ENCODE data around the gene FAM117B. TPM values are rescaled to one million over a fixed set of nuclear protein-coding genes. Genes with fewer than 3 reads are reported as not detected.
A peak's percentile ranks its signal among the peaks of the same experiment; 100 is the strongest.
"Not testable (repeated sequence)": the region's sequence is repeated elsewhere in the genome, so short reads cannot be mapped to it uniquely, and the experiment has no call there.

The FAM117B gene
- total and polyA plus RNA-seq, 3 experiments from 2014 or later, result 5.9 to 8.0 (median 6.4) TPM

- CTCF ChIA-PET, result no interaction called here
- peaks cover 2 to 11% (median 5%) of the 10 kb centered on the region in 3 donors for H3K36me3 Mint-ChIP-seq
- no peak overlapping the region for H3K27ac ChIP-seq (ENCODE audit: low read depth, low read length)
- no peak for DNase-seq
- H3K4me3 ChIP-seq (ENCODE audit: low read length), result no peak overlapping the region
- H3K27me3 ChIP-seq (ENCODE audit: insufficient read depth, low read length, poor library complexity, severe bottlenecking), result no peaks in the 10 kb centered on the region
- H3K27ac Mint-ChIP-seq, result no peak overlapping the region
- peaks cover 0 to under 1% of the 10 kb centered on the region in 2 donors for H3K27me3 Mint-ChIP-seq
- POLR2A ChIA-PET, result no interaction called here
- peaks cover 45 to 73% (median 57%) of the 10 kb centered on the region in 3 donors for H3K4me1 Mint-ChIP-seq
- no peaks in the 10 kb centered on the region for H3K9me3 ChIP-seq (ENCODE audit: low read length)
- peaks cover 70% of the 10 kb centered on the region for H3K4me1 ChIP-seq (ENCODE audit: insufficient read depth, low read length)
- peak overlapping the region in 2 of 7 donors; percentile 23 to 31 for H3K4me3 Mint-ChIP-seq
- no peaks in the 10 kb centered on the region for H3K36me3 ChIP-seq (ENCODE audit: insufficient read depth, low read length)
- no peaks in the 10 kb centered on the region for H3K9me3 Mint-ChIP-seq
Measured at GRCh38 chr2:202671317-202672035, 36.7 kb downstream of the FAM117B start.

- CTCF ChIA-PET, result not testable (repeated sequence)
Measured at GRCh38 chr2:202675097-202675496, 40.3 kb downstream of the FAM117B start.

GRCh38 chr2:202679980-202680379 is 45.2 kb downstream of the FAM117B start:
- Mint-ChIP-seq H3K9me3 (peaks cover 7 to 24% (median 18%) of the 10 kb centered on the region in 5 donors), H3K4me3 (no peak overlapping the region), H3K27me3 (no peaks in the 10 kb centered on the region), H3K36me3 (peaks cover 9 to 36% (median 13%) of the 10 kb centered on the region in 3 donors), H3K27ac (peak overlapping the region in 1 of 8 donors; percentile 9), H3K4me1 (peaks cover 28 to 38% (median 38%) of the 10 kb centered on the region in 3 donors)
- peaks cover 4% of the 10 kb centered on the region for H3K9me3 ChIP-seq (ENCODE audit: low read length)
- H3K4me1 ChIP-seq (ENCODE audit: insufficient read depth, low read length), result peaks cover 8% of the 10 kb centered on the region
- H3K36me3 ChIP-seq (ENCODE audit: insufficient read depth, low read length), result no peaks in the 10 kb centered on the region
- ChIA-PET POLR2A (no interaction called here), CTCF (no interaction called here)
- H3K27me3 ChIP-seq (ENCODE audit: insufficient read depth, low read length, poor library complexity, severe bottlenecking), result no peaks in the 10 kb centered on the region
- no peak overlapping the region for H3K4me3 ChIP-seq (ENCODE audit: low read length)
- DNase-seq, result peak in 1 of 5 donors; percentile 43
- H3K27ac ChIP-seq (ENCODE audit: low read depth, low read length), result no peak overlapping the region

More at GRCh38 chr2:202675097-202675496, 40.3 kb downstream of the FAM117B start:
- H3K4me3 ChIP-seq (ENCODE audit: low read length); H3K27me3 ChIP-seq (ENCODE audit: insufficient read depth, low read length, poor library complexity, severe bottlenecking); H3K27ac ChIP-seq (ENCODE audit: low read depth, low read length); DNase-seq; POLR2A ChIA-PET; H3K36me3 ChIP-seq (ENCODE audit: insufficient read depth, low read length); H3K9me3 ChIP-seq (ENCODE audit: low read length); H3K27me3 Mint-ChIP-seq: not testable (repeated sequence)
- Mint-ChIP-seq H3K4me1 (peaks cover 37 to 67% (median 51%) of the 10 kb centered on the region in 3 donors), H3K27ac (peak overlapping the region in 1 of 8 donors; percentile 75), H3K4me3 (peak overlapping the region in 1 of 7 donors; percentile 47), H3K36me3 (peaks cover 8 to 27% (median 9%) of the 10 kb centered on the region in 3 donors), H3K9me3 (peaks cover 3 to 13% (median 12%) of the 10 kb centered on the region in 5 donors)
- peaks cover 50% of the 10 kb centered on the region for H3K4me1 ChIP-seq (ENCODE audit: insufficient read depth, low read length)

- no peak overlapping the region for H3K27ac ChIP-seq (ENCODE audit: low read depth, low read length)
- Mint-ChIP-seq H3K9me3 (peaks cover 7 to 24% (median 18%) of the 10 kb centered on the region in 5 donors), H3K27me3 (no peaks in the 10 kb centered on the region), H3K36me3 (peaks cover 7 to 33% (median 12%) of the 10 kb centered on the region in 3 donors), H3K27ac (peak overlapping the region in 1 of 8 donors; percentile 38), H3K4me1 (peaks cover 26 to 35% (median 35%) of the 10 kb centered on the region in 3 donors), H3K4me3 (peak overlapping the region in 1 of 7 donors; percentile 23)
- no peak overlapping the region for H3K4me3 ChIP-seq (ENCODE audit: low read length)
- ChIA-PET CTCF (no interaction called here), POLR2A (interaction anchor here (0.5 kb wide), 1 partner anchor 11 kb away, joined by 3 read pairs; no protein-coding TSS in a partner anchor)
- peaks cover 8% of the 10 kb centered on the region for H3K4me1 ChIP-seq (ENCODE audit: insufficient read depth, low read length)
- DNase-seq, result no peak
- H3K36me3 ChIP-seq (ENCODE audit: insufficient read depth, low read length), result no peaks in the 10 kb centered on the region
- H3K27me3 ChIP-seq (ENCODE audit: insufficient read depth, low read length, poor library complexity, severe bottlenecking), result no peaks in the 10 kb centered on the region
- peaks cover 4% of the 10 kb centered on the region for H3K9me3 ChIP-seq (ENCODE audit: low read length)
Measured at GRCh38 chr2:202680512-202680911, 45.7 kb downstream of the FAM117B start.

GRCh38 chr2:202681688-202682205 is 47.0 kb downstream of the FAM117B start:
- no peak overlapping the region for H3K4me3 Mint-ChIP-seq
- DNase-seq, result no peak
- ChIA-PET POLR2A (no interaction called here), CTCF (no interaction called here)
- H3K27me3 Mint-ChIP-seq, result no peaks in the 10 kb centered on the region
- peaks cover 7 to 32% (median 10%) of the 10 kb centered on the region in 3 donors for H3K36me3 Mint-ChIP-seq
- H3K9me3 ChIP-seq (ENCODE audit: low read length), result peaks cover 4% of the 10 kb centered on the region
- peaks cover 21 to 33% (median 31%) of the 10 kb centered on the region in 3 donors for H3K4me1 Mint-ChIP-seq
- H3K4me1 ChIP-seq (ENCODE audit: insufficient read depth, low read length), result peaks cover 8% of the 10 kb centered on the region
- H3K9me3 Mint-ChIP-seq, result peaks cover 7 to 24% (median 18%) of the 10 kb centered on the region in 5 donors
- no peaks in the 10 kb centered on the region for H3K27me3 ChIP-seq (ENCODE audit: insufficient read depth, low read length, poor library complexity, severe bottlenecking)
- H3K36me3 ChIP-seq (ENCODE audit: insufficient read depth, low read length), result no peaks in the 10 kb centered on the region
- peak overlapping the region in 1 of 8 donors; percentile 41 for H3K27ac Mint-ChIP-seq
- H3K4me3 ChIP-seq (ENCODE audit: low read length), result no peak overlapping the region
- no peak overlapping the region for H3K27ac ChIP-seq (ENCODE audit: low read depth, low read length)

GRCh38 chr2:202682274-202682673 is 47.5 kb downstream of the FAM117B start:
- Mint-ChIP-seq H3K36me3 (peaks cover 7 to 32% (median 10%) of the 10 kb centered on the region in 3 donors), H3K27me3 (no peaks in the 10 kb centered on the region), H3K4me3 (no peak overlapping the region), H3K27ac (no peak overlapping the region), H3K9me3 (peaks cover 7 to 24% (median 18%) of the 10 kb centered on the region in 5 donors), H3K4me1 (peaks cover 24 to 37% (median 33%) of the 10 kb centered on the region in 3 donors)
- H3K4me3 ChIP-seq (ENCODE audit: low read length), result no peak overlapping the region
- CTCF ChIA-PET, result no interaction called here
- H3K9me3 ChIP-seq (ENCODE audit: low read length), result peaks cover 4% of the 10 kb centered on the region
- H3K27me3 ChIP-seq (ENCODE audit: insufficient read depth, low read length, poor library complexity, severe bottlenecking), result no peaks in the 10 kb centered on the region
- peaks cover 9% of the 10 kb centered on the region for H3K4me1 ChIP-seq (ENCODE audit: insufficient read depth, low read length)
- no peak for DNase-seq
- H3K36me3 ChIP-seq (ENCODE audit: insufficient read depth, low read length), result no peaks in the 10 kb centered on the region
- H3K27ac ChIP-seq (ENCODE audit: low read depth, low read length), result no peak overlapping the region
- POLR2A ChIA-PET, result no interaction called here

- no peak overlapping the region for H3K4me3 Mint-ChIP-seq
- H3K9me3 Mint-ChIP-seq, result no peaks in the 10 kb centered on the region
- H3K36me3 Mint-ChIP-seq, result peaks cover 0 to 5% (median 0%) of the 10 kb centered on the region in 3 donors
- Histone ChIP-seq H3K36me3 (ENCODE audit: insufficient read depth, low read length) (no peaks in the 10 kb centered on the region), H3K27me3 (ENCODE audit: insufficient read depth, low read length, poor library complexity, severe bottlenecking) (no peaks in the 10 kb centered on the region), H3K9me3 (ENCODE audit: low read length) (no peaks in the 10 kb centered on the region), H3K4me3 (ENCODE audit: low read length) (no peak overlapping the region), H3K27ac (ENCODE audit: low read depth, low read length) (no peak overlapping the region), H3K4me1 (ENCODE audit: insufficient read depth, low read length) (peaks cover 24% of the 10 kb centered on the region)
- CTCF ChIA-PET, result no interaction called here
- H3K4me1 Mint-ChIP-seq, result peaks cover 25 to 54% (median 33%) of the 10 kb centered on the region in 3 donors
- H3K27me3 Mint-ChIP-seq, result peaks cover 0 to 2% of the 10 kb centered on the region in 2 donors
- POLR2A ChIA-PET, result interaction anchor here (0.7 kb wide), 1 partner anchor 53 kb away, joined by 3 read pairs; no protein-coding TSS in a partner anchor
- DNase-seq, result no peak
- H3K27ac Mint-ChIP-seq, result no peak overlapping the region
Measured at GRCh38 chr2:202687276-202687675, 52.5 kb downstream of the FAM117B start.

- ChIA-PET CTCF (no interaction called here), POLR2A (no interaction called here)
- H3K4me3 ChIP-seq (ENCODE audit: low read length), result no peak overlapping the region
- peaks cover 0 to under 1% (median 0%) of the 10 kb centered on the region in 3 donors for H3K36me3 Mint-ChIP-seq
- H3K9me3 ChIP-seq (ENCODE audit: low read length), result no peaks in the 10 kb centered on the region
- H3K27ac ChIP-seq (ENCODE audit: low read depth, low read length), result no peak overlapping the region
- H3K27me3 Mint-ChIP-seq, result peaks cover 0 to 2% of the 10 kb centered on the region in 2 donors
- H3K27me3 ChIP-seq (ENCODE audit: insufficient read depth, low read length, poor library complexity, severe bottlenecking), result no peaks in the 10 kb centered on the region
- no peak for DNase-seq
- peaks cover 28 to 64% (median 36%) of the 10 kb centered on the region in 3 donors for H3K4me1 Mint-ChIP-seq
- peaks cover 24% of the 10 kb centered on the region for H3K4me1 ChIP-seq (ENCODE audit: insufficient read depth, low read length)
- H3K36me3 ChIP-seq (ENCODE audit: insufficient read depth, low read length), result no peaks in the 10 kb centered on the region
- H3K4me3 Mint-ChIP-seq, result no peak overlapping the region
- H3K9me3 Mint-ChIP-seq, result no peaks in the 10 kb centered on the region
- peak overlapping the region in 1 of 8 donors; percentile 3 for H3K27ac Mint-ChIP-seq
Measured at GRCh38 chr2:202689459-202689858, 54.7 kb downstream of the FAM117B start.
